SU-DHL-6 (cell line): Measurements from ENCODE around the gene TBL1X.

Experiments used
- H2AFZ ChIP-seq: fragments of 200-600 bp; sonication (generic); 2 replicates; pipeline ENCODE4 v1.6.1; 2014; ENCODE audit warnings: low read depth, mild to moderate bottlenecking, moderate library complexity, mixed read lengths, antibody characterized with exemption, low read length; ENCODE audit not compliant: severe bottlenecking
- H3F3A ChIP-seq: fragments of 200-600 bp; shearing (Covaris generic); 2 replicates; pipeline ENCODE4 v1.6.0; 2016; ENCODE audit warnings: antibody characterized with exemption, mild to moderate bottlenecking; ENCODE audit not compliant: insufficient read depth
- H3K27ac ChIP-seq: fragments of 200-600 bp; sonication (generic); 2 replicates; pipeline ENCODE4 v1.5.1; 2016; ENCODE audit warnings: low read depth, mild to moderate bottlenecking, low read length, moderate library complexity, mixed read lengths
- H3K27me3 ChIP-seq: fragments of 200-600 bp; sonication (generic), shearing (Covaris generic); 2 replicates; pipeline ENCODE4 v1.6.0; 2014; ENCODE audit warnings: mild to moderate bottlenecking, low read length
- H3K36me3 ChIP-seq: fragments of 200-600 bp; sonication (generic); 2 replicates; pipeline ENCODE4 v1.6.1; 2014; ENCODE audit warnings: mild to moderate bottlenecking, low read length, mixed read lengths
- H3K4me2 ChIP-seq: fragments of 300-600, 200-600 bp; shearing (Covaris generic), sonication (generic); 2 replicates; pipeline ENCODE4 v1.6.0; 2014; ENCODE audit warnings: low read length, low read depth, mild to moderate bottlenecking; ENCODE audit not compliant: poor library complexity, severe bottlenecking
- H3K4me3 ChIP-seq: fragments of 200-600 bp; sonication (generic); 2 replicates; pipeline ENCODE4 v1.5.1; 2014; ENCODE audit warnings: antibody characterized with exemption, low read length, mild to moderate bottlenecking, mixed read lengths; ENCODE audit not compliant: insufficient read depth, poor library complexity, severe bottlenecking
- H3K79me2 ChIP-seq: fragments of 200-600 bp; sonication (generic); 2 replicates; pipeline ENCODE4 v1.6.1; 2014; ENCODE audit warnings: mild to moderate bottlenecking, low read length, moderate library complexity; ENCODE audit not compliant: insufficient read depth
- H3K9ac ChIP-seq: fragments of 200-600 bp; sonication (generic); 2 replicates; pipeline ENCODE4 v1.7.0; 2014; ENCODE audit warnings: mild to moderate bottlenecking, low read length
- H3K9me2 ChIP-seq: fragments of 200-600 bp; sonication (generic); replicated peaks from 2 replicates; pipeline ENCODE4 v1.6.1; 2014; ENCODE audit warnings: low read length; ENCODE audit not compliant: insufficient read depth
- H3K9me3 ChIP-seq: fragments of 200-600 bp; sonication (generic); 2 replicates; pipeline ENCODE4 v1.6.1; 2014; ENCODE audit warnings: low read length, mixed read lengths; ENCODE audit not compliant: insufficient read depth
- H4K20me1 ChIP-seq: fragments of 200-600 bp; sonication (generic); 2 replicates; pipeline ENCODE4 v1.6.1; 2014; ENCODE audit warnings: low read depth, mild to moderate bottlenecking, antibody characterized with exemption, low read length, moderate library complexity, mixed read lengths
- CTCF ChIP-seq: fragments of 200-600 bp; sonication (generic); IDR thresholded peaks from one replicate; pipeline ENCODE4 v1.5.1; 2017; ENCODE audit warnings: antibody characterized with exemption, mild to moderate bottlenecking, low read length, moderate library complexity; ENCODE audit not compliant: insufficient read depth, poor library complexity, severe bottlenecking
- EZH2phosphoT487 ChIP-seq: fragments of 200-600 bp; sonication (generic), shearing (Covaris generic); conservative IDR thresholded peaks from 2 replicates; pipeline ENCODE4 v1.6.1; 2018; ENCODE audit warnings: mild to moderate bottlenecking, antibody characterized with exemption, low read length, moderate library complexity, mixed read lengths

Gene TBL1X

GRCh38 chrX:9488586-9488985 lies 23.7 kb downstream of the TBL1X start:
- Histone ChIP-seq H3K9ac (no peak overlapping the region), H3K4me2 (no peak overlapping the region), H3K36me3 (no peaks in the 10 kb centered on the region), H3K27me3 (no peaks in the 10 kb centered on the region), H3K4me3 (no peak overlapping the region), H2AFZ (no peak overlapping the region), H3K9me3 (no peaks in the 10 kb centered on the region), H3F3A (no peaks in the 10 kb centered on the region), H4K20me1 (no peaks in the 10 kb centered on the region), H3K27ac (no peak overlapping the region), H3K79me2 (peaks cover 23% of the 10 kb centered on the region; the same call in 1 of the 2 replicates), H3K9me2 (no peaks in the 10 kb centered on the region)
- no peak for TF ChIP-seq CTCF

- H3K9me3 ChIP-seq = no peaks in the 10 kb centered on the region
- H3K36me3 ChIP-seq = no peaks in the 10 kb centered on the region
- no peak overlapping the region for H3K4me3 ChIP-seq
- H3F3A ChIP-seq = no peaks in the 10 kb centered on the region
- no peak overlapping the region for H3K9ac ChIP-seq
- TF ChIP-seq CTCF (no peak), EZH2phosphoT487 (no peak)
- no peaks in the 10 kb centered on the region for H4K20me1 ChIP-seq
- no peaks in the 10 kb centered on the region for H3K9me2 ChIP-seq
- no peak overlapping the region for H3K4me2 ChIP-seq
- H3K27ac ChIP-seq = no peak overlapping the region
- H3K27me3 ChIP-seq = no peaks in the 10 kb centered on the region
- no peak overlapping the region for H2AFZ ChIP-seq
- peaks cover 29% of the 10 kb centered on the region; the same call in 1 of the 2 replicates for H3K79me2 ChIP-seq
Observed at GRCh38 chrX:9489234-9489633, 24.4 kb downstream of the TBL1X start.

- no peak for TF ChIP-seq CTCF
- TF ChIP-seq EZH2phosphoT487 = no peak
- peaks cover 39% of the 10 kb centered on the region for H3K79me2 ChIP-seq
Observed at GRCh38 chrX:9492901-9493300, 28.0 kb downstream of the TBL1X start.

More at GRCh38 chrX:9492901-9493300, 28.0 kb downstream of the TBL1X start:
- Histone ChIP-seq H3K4me2 (no peak overlapping the region), H2AFZ (no peak overlapping the region), H3K4me3 (no peak overlapping the region), H4K20me1 (no peaks in the 10 kb centered on the region), H3K9ac (no peak overlapping the region), H3K27ac (no peak overlapping the region), H3K9me3 (no peaks in the 10 kb centered on the region), H3F3A (no peaks in the 10 kb centered on the region), H3K36me3 (no peaks in the 10 kb centered on the region), H3K27me3 (no peaks in the 10 kb centered on the region), H3K9me2 (no peaks in the 10 kb centered on the region)
